ENCODE data around the gene TBX5. TPM values are rescaled to one million over a fixed set of nuclear protein-coding genes. Genes with fewer than 3 reads are reported as not detected.

TBX5 gene
- total and polyA plus RNA-seq, 9 of the 15 experiments (the other 6 are each of a cell fraction or from before 2014, with no cell fraction given): not detected

- no peaks in the 10 kb centered on the region for H3K9me3 ChIP-seq (replicated peaks; ENCODE audit: control insufficient read depth, insufficient read depth, low read depth, low read length)
- peaks cover 0 to 9% of the 10 kb centered on the region in 2 experiments; a peak in 2 of 5 replicates for H3K4me1 ChIP-seq (replicated peaks in 1 of 2; ENCODE audit: control insufficient read depth in 2 of 2, insufficient read depth in 2 of 2, low read length in 2 of 2)
- BruUV-seq (replicated peaks): no TSS peak
- H3K79me2 ChIP-seq (ENCODE audit: control insufficient read depth, insufficient read depth, low read length): no peaks in the 10 kb centered on the region
- H3K27ac ChIP-seq (ENCODE audit: extremely low read depth, low read depth, low read length): no peak overlapping the region
- in situ Hi-C loops (cut with MboI): no loop called here
- POLR2A ChIA-PET: no interaction called here
- no peaks in the 10 kb centered on the region for H3K36me3 ChIP-seq (ENCODE audit: control insufficient read depth, insufficient read depth, low read length)
- no peak overlapping the region for H3K9ac ChIP-seq (ENCODE audit: insufficient read depth in 1 of 2, low read depth in 2 of 2, low read length in 2 of 2)
- H3K4me2 ChIP-seq (ENCODE audit: insufficient read depth, low read length): no peak overlapping the region
- no peak overlapping the region for H3K4me3 ChIP-seq
- intact Hi-C loops (cut with micrococcal nuclease): no loop called here
- no peak for ATAC-seq
- FAIRE-seq: no peak
- H2AFZ ChIP-seq (ENCODE audit: low read depth, low read length): no peak overlapping the region
- DNase-seq (ENCODE audit: extremely low read depth in 1 of 4, low spot score in 3 of 4): no peak
- WGBS (ENCODE audit: insufficient coverage, low coverage, missing lambda C conversion rate): under 1% methylated on average over 12 of the region's 12 CpGs
- H4K20me1 ChIP-seq (replicated peaks; ENCODE audit: control insufficient read depth, insufficient read depth, low read length): peaks cover 4% of the 10 kb centered on the region; the same call in 1 of the 2 replicates
- H3K27me3 ChIP-seq (ENCODE audit: control insufficient read depth in 2 of 2, insufficient read depth in 2 of 2, low read length in 2 of 2): peaks cover 61 to 87% of the 10 kb centered on the region in 2 experiments
- TF ChIP-seq, protein P1, sequence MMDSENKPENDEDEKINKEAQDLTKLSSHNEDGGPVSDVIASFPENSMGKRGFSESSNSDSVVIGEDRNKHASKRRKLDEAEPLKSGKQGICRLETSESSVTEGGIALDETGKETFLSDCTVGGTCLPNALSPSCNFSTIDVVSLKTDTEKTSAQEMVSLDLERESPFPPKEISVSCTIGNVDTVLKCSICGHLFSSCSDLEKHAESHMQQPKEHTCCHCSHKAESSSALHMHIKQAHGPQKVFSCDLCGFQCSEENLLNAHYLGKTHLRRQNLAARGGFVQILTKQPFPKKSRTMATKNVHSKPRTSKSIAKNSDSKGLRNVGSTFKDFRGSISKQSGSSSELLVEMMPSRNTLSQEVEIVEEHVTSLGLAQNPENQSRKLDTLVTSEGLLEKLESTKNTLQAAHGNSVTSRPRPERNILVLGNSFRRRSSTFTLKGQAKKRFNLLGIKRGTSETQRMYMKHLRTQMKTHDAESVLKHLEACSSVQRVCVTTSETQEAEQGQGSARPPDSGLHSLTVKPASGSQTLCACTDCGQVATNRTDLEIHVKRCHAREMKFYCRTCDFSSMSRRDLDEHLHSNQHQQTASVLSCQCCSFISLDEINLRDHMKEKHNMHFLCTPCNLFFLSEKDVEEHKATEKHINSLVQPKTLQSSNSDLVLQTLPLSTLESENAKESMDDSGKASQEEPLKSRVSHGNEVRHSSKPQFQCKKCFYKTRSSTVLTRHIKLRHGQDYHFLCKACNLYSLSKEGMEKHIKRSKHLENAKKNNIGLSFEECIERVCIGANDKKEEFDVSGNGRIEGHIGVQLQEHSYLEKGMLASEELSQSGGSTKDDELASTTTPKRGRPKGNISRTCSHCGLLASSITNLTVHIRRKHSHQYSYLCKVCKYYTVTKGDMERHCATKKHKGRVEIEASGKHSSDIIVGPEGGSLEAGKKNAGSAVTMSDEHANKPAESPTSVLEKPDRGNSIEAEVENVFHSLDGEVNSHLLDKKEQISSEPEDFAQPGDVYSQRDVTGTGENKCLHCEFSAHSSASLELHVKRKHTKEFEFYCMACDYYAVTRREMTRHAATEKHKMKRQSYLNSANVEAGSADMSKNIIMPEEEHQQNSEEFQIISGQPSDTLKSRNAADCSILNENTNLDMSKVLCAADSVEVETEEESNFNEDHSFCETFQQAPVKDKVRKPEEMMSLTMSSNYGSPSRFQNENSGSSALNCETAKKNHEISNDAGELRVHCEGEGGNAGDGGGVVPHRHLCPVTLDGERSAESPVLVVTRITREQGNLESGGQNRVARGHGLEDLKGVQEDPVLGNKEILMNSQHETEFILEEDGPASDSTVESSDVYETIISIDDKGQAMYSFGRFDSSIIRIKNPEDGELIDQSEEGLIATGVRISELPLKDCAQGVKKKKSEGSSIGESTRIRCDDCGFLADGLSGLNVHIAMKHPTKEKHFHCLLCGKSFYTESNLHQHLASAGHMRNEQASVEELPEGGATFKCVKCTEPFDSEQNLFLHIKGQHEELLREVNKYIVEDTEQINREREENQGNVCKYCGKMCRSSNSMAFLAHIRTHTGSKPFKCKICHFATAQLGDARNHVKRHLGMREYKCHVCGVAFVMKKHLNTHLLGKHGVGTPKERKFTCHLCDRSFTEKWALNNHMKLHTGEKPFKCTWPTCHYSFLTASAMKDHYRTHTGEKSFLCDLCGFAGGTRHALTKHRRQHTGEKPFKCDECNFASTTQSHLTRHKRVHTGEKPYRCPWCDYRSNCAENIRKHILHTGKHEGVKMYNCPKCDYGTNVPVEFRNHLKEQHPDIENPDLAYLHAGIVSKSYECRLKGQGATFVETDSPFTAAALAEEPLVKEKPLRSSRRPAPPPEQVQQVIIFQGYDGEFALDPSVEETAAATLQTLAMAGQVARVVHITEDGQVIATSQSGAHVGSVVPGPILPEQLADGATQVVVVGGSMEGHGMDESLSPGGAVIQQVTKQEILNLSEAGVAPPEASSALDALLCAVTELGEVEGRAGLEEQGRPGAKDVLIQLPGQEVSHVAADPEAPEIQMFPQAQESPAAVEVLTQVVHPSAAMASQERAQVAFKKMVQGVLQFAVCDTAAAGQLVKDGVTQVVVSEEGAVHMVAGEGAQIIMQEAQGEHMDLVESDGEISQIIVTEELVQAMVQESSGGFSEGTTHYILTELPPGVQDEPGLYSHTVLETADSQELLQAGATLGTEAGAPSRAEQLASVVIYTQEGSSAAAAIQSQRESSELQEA (IDR thresholded peaks at IDR 0.05; ENCODE audit: low read depth): no peak
- no peak for TF ChIP-seq L3MBTL2 (IDR thresholded peaks at IDR 0.05)
- CTCF ChIA-PET (ENCODE audit: low intra/inter-chr PET ratio): no interaction called here
- H3K9me1 ChIP-seq (ENCODE audit: control insufficient read depth, insufficient read depth, low read length): peaks cover 3% of the 10 kb centered on the region
Observed at GRCh38 chr12:114409852-114410600, 4.1 kb upstream of the TBX5 start.
